ENCODE measurements around the gene RUBCNL. TPM values are rescaled to one million over a fixed set of nuclear protein-coding genes. Genes with fewer than 3 reads are reported as not detected.

The RUBCNL gene
- total and polyA plus RNA-seq, 9 donors: 0.57 to 4.5 (median 1.5) TPM

GRCh38 chr13:46303742-46304385 is 83.2 kb downstream of the RUBCNL start:
- Histone ChIP-seq H3K36me3 (no peaks in the 10 kb centered on the region), H3K27me3 (no peaks in the 10 kb centered on the region), H3K4me3 (no peak overlapping the region), H3K4me1 (ENCODE audit: insufficient read depth) (no peaks in the 10 kb centered on the region), H3K27ac (no peak overlapping the region), H3K9me3 (no peaks in the 10 kb centered on the region)
- TF ChIP-seq EP300 (IDR thresholded peaks at IDR 0.05): no peak
- TF ChIP-seq CTCF (IDR thresholded peaks at IDR 0.05): no peak
- no peak for TF ChIP-seq POLR2A (IDR thresholded peaks at IDR 0.05)
- DNase-seq: no peak
- intact Hi-C loops (cut with DNase I): no loop called here
- WGBS, 3 donors: 61 to 68% (median 63%) methylated on average over 7 of the region's 7 CpGs

GRCh38 chr13:46297361-46297811 is 89.7 kb downstream of the RUBCNL start:
- DNase-seq: no peak
- Histone ChIP-seq H3K36me3 (no peaks in the 10 kb centered on the region), H3K27ac (no peak overlapping the region), H3K27me3 (no peaks in the 10 kb centered on the region), H3K4me3 (no peak overlapping the region), H3K4me1 (ENCODE audit: insufficient read depth) (peaks cover 1% of the 10 kb centered on the region), H3K9me3 (no peaks in the 10 kb centered on the region)
- intact Hi-C loops (cut with DNase I): no loop called here
- 56 to 69% (median 64%) methylated on average over 3 of the region's 3 CpGs for WGBS, 3 donors
- TF ChIP-seq EP300 (IDR thresholded peaks at IDR 0.05) (no peak), CTCF (IDR thresholded peaks at IDR 0.05) (no peak), POLR2A (IDR thresholded peaks at IDR 0.05) (no peak)

GRCh38 chr13:46296921-46297320 is 90.1 kb downstream of the RUBCNL start:
- no peaks in the 10 kb centered on the region for H3K9me3 ChIP-seq
- H3K4me1 ChIP-seq (ENCODE audit: insufficient read depth): peaks cover 1% of the 10 kb centered on the region
- intact Hi-C loops (cut with DNase I): no loop called here
- no peak overlapping the region for H3K4me3 ChIP-seq
- 40 to 56% (median 45%) methylated on average over 3 of the region's 3 CpGs for WGBS, 3 donors
- no peaks in the 10 kb centered on the region for H3K36me3 ChIP-seq
- H3K27me3 ChIP-seq: no peaks in the 10 kb centered on the region
- no peak overlapping the region for H3K27ac ChIP-seq
- TF ChIP-seq CTCF (IDR thresholded peaks at IDR 0.05) (no peak), POLR2A (IDR thresholded peaks at IDR 0.05) (no peak)
- no peak for DNase-seq

GRCh38 chr13:46296115-46296822 is 90.8 kb downstream of the RUBCNL start:
- H3K27ac ChIP-seq: no peak overlapping the region
- no peaks in the 10 kb centered on the region for H3K9me3 ChIP-seq
- intact Hi-C loops (cut with DNase I): no loop called here
- WGBS, 3 donors: 55 to 62% (median 62%) methylated on average over 3 of the region's 3 CpGs
- no peaks in the 10 kb centered on the region for H3K27me3 ChIP-seq
- no peak for DNase-seq
- peaks cover 1% of the 10 kb centered on the region for H3K4me1 ChIP-seq (ENCODE audit: insufficient read depth)
- TF ChIP-seq POLR2A (IDR thresholded peaks at IDR 0.05) (no peak), EP300 (IDR thresholded peaks at IDR 0.05) (no peak), CTCF (IDR thresholded peaks at IDR 0.05) (no peak)
- H3K4me3 ChIP-seq: no peak overlapping the region
- H3K36me3 ChIP-seq: no peaks in the 10 kb centered on the region

Measured in ovary (tissue), 9 donors.